Endothelial cell of umbilical vein (primary cell): Measurements from ENCODE around the gene FBXW11. TPM values are rescaled to one million over a fixed set of nuclear protein-coding genes. Genes with fewer than 3 reads are reported as not detected.

ENCODE experiments used
- BruUV-seq: library from RNA; stranded (reverse); fragments of 400-500 nt; replicated peaks from 2 replicates; lab custom pipeline; 2021; lab: Mats Ljungman, UMichigan
- CTCF ChIA-PET: fragments of 300-600, 350-600 bp; sonication (Branson Sonifier 250); formaldehyde crosslinking; loops from one replicate; lab custom pipeline; 2021; ENCODE audit warnings: antibody characterized with exemption, inconsistent platforms; lab: Charles Lee
- POLR2A ChIA-PET: fragments of 300-600, 350-600 bp; sonication (Branson Sonifier 250); formaldehyde crosslinking; loops from one replicate; lab custom pipeline; 2021; ENCODE audit warnings: antibody characterized with exemption, inconsistent platforms; lab: Charles Lee
- DNase-seq: peaks from one replicate; pipeline ENCODE4 v3.0.0-alpha.2; 2011; ENCODE audit warnings: low read depth, low spot score
- FAIRE-seq: peaks from 2 replicates; lab custom pipeline; 2011; peaks lifted over from hg19 to GRCh38; lab: Jason Lieb, UNC
- H2AFZ ChIP-seq: 2 replicates; pipeline ENCODE4 v1.6.0; 2012; ENCODE audit warnings: low read depth, low read length, control low read depth, inconsistent platforms
- H3K27ac ChIP-seq: 2 replicates; pipeline ENCODE4 v1.5.1; 2011; ENCODE audit warnings: low read depth, mild to moderate bottlenecking, control low read depth, low read length, moderate library complexity; ENCODE audit not compliant: insufficient read depth
- H3K27me3 ChIP-seq, 2 experiments: 2 replicates each; pipeline versions ENCODE4 v1.6.0 to v1.6.1; 2011; ENCODE audit warnings: low read length in 2 of 2, mixed read lengths in 1 of 2; ENCODE audit not compliant: control insufficient read depth in 2 of 2, insufficient read depth in 2 of 2
- H3K36me3 ChIP-seq, 2 experiments: 2 replicates in 1 of 2; 3 replicates in 1 of 2; pipeline ENCODE4 v1.5.1; 2011; ENCODE audit warnings: low read length in 2 of 2, mild to moderate bottlenecking in 1 of 2, moderate library complexity in 1 of 2; ENCODE audit not compliant: control insufficient read depth in 2 of 2, insufficient read depth in 2 of 2; ENCODE audit errors: extremely low read depth in 1 of 2
- H3K4me1 ChIP-seq: 3 replicates; pipeline ENCODE4 v1.5.1; 2011; ENCODE audit warnings: mild to moderate bottlenecking, low read length; ENCODE audit not compliant: control insufficient read depth, insufficient read depth; ENCODE audit errors: extremely low read depth
- H3K4me2 ChIP-seq: 2 replicates; pipeline ENCODE4 v1.6.1; 2011; ENCODE audit warnings: low read length, control low read depth, mixed read lengths; ENCODE audit not compliant: insufficient read depth
- H3K4me3 ChIP-seq, 3 experiments: fragments of 200-600 bp in 1 of 3; sonication (generic), shearing (Covaris generic) in 1 of 3; replicated peaks in 1 of 3; 2 replicates each; pipeline ENCODE4 v1.5.1; 2011 to 2016; ENCODE audit warnings: control low read depth in 3 of 3, low read length in 3 of 3, mild to moderate bottlenecking in 2 of 3, inconsistent platforms in 1 of 3, low read depth in 1 of 3, moderate library complexity in 1 of 3; ENCODE audit not compliant: insufficient read depth in 1 of 3
- H3K79me2 ChIP-seq: 2 replicates; pipeline ENCODE4 v1.6.0; 2012; ENCODE audit warnings: low read length, inconsistent platforms; ENCODE audit not compliant: control insufficient read depth, insufficient read depth
- H3K9ac ChIP-seq: replicated peaks from 2 replicates; pipeline ENCODE3; 2011; ENCODE audit warnings: low read length, control low read depth; ENCODE audit not compliant: insufficient read depth; ENCODE audit errors: extremely low read depth
- H3K9me1 ChIP-seq: replicated peaks from 3 replicates; pipeline ENCODE4 v1.6.0; 2011; ENCODE audit warnings: mild to moderate bottlenecking, low read length; ENCODE audit not compliant: control insufficient read depth, insufficient read depth; ENCODE audit errors: extremely low read depth
- H3K9me3 ChIP-seq: replicated peaks from 2 replicates; pipeline ENCODE4 v1.5.1; 2012; ENCODE audit warnings: low read length, inconsistent platforms; ENCODE audit not compliant: control insufficient read depth, insufficient read depth
- H4K20me1 ChIP-seq: replicated peaks from 2 replicates; pipeline ENCODE3; 2011; ENCODE audit warnings: mild to moderate bottlenecking, low read length; ENCODE audit not compliant: control insufficient read depth, insufficient read depth; ENCODE audit errors: extremely low read depth
- CTCF ChIP-seq, 2 donors: IDR thresholded peaks; 1 replicate in 1 of 2; 2 replicates in 1 of 2; pipeline ENCODE4 v1.5.1; 2011; ENCODE audit warnings: low read length in 2 of 2, mild to moderate bottlenecking in 2 of 2, moderate library complexity in 2 of 2, control low read depth in 1 of 2, inconsistent platforms in 1 of 2, low read depth in 1 of 2; ENCODE audit not compliant: insufficient read depth in 1 of 2; ENCODE audit errors: extremely low read depth in 1 of 2
- EZH2 ChIP-seq: IDR thresholded peaks from 2 replicates; pipeline ENCODE4 v1.6.1; 2012; ENCODE audit warnings: borderline replicate concordance, low read depth, mild to moderate bottlenecking, moderate library complexity, low read length, inconsistent platforms; ENCODE audit not compliant: severe bottlenecking
- FOS ChIP-seq: IDR thresholded peaks from 2 replicates; pipeline ENCODE4 v1.6.1; 2011; ENCODE audit warnings: mild to moderate bottlenecking, low read length, moderate library complexity, borderline replicate concordance; ENCODE audit not compliant: insufficient read depth
- JUN ChIP-seq: IDR thresholded peaks from 2 replicates; pipeline ENCODE4 v1.6.1; 2011; ENCODE audit warnings: borderline replicate concordance, low read depth; ENCODE audit not compliant: insufficient read length, insufficient read depth
- MYC ChIP-seq: IDR thresholded peaks from one replicate; pipeline ENCODE4 v1.6.1; 2011; ENCODE audit warnings: mild to moderate bottlenecking, low read depth, low read length
- dilution Hi-C: fragments of 300-500 bp; cut with MboI; formaldehyde crosslinking; loops from one replicate; pipeline ENCODE4 v1.15.0; 2019; ENCODE audit warnings: low sequenced_read_pairs; ENCODE audit not compliant: extremely low pct_ligation_motif_present
- intact Hi-C: fragments of 100-400 bp; cut with micrococcal nuclease; formaldehyde crosslinking; loops from one replicate; pipeline ENCODE4 v1.10.0; 2022
- polyA plus RNA-seq, 4 experiments: library from polyadenylated mRNA; depleted of rRNA in 3 of 4; stranded (reverse) in 3 of 4; unstranded in 1 of 4; fragments of >200 nt; gene quantifications; 2 replicates each; pipeline versions ENCODE4 v1.2.1 to v1.2.3, GENCODE V29; 2011 to 2012; ENCODE audit warnings: missing spikeins in 1 of 4
- total RNA-seq: library from RNA; stranded (reverse); gene quantifications from 2 replicates; pipeline ENCODE4 v1.2.3, GENCODE V29; 2021

FBXW11 gene
- total and polyA plus RNA-seq, 2 donors (not counting 3 experiments of a cell fraction or from before 2014, with no cell fraction given), result 30.7 to 44.7 TPM

GRCh38 chr5:171955761-171956160 lies 50.7 kb downstream of the FBXW11 start:
- Histone ChIP-seq H4K20me1 (peaks cover 20% of the 10 kb centered on the region), H3K9me3 (no peaks in the 10 kb centered on the region), H3K4me1 (peaks cover 24% of the 10 kb centered on the region), H3K27ac (no peak overlapping the region), H3K4me2 (peak overlapping the region; percentile 35), H3K9me1 (no peaks in the 10 kb centered on the region), H3K27me3 (no peaks in the 10 kb centered on the region), H3K4me3 (no peak overlapping the region), H3K79me2 (peaks cover 85% of the 10 kb centered on the region), H3K36me3 (no peaks in the 10 kb centered on the region), H3K9ac (no peak overlapping the region), H2AFZ (no peak overlapping the region)
- TF ChIP-seq MYC, result no peak
- TF ChIP-seq EZH2, result no peak
- no peak for TF ChIP-seq CTCF (IDR thresholded peaks at IDR 0.05; ENCODE audit: extremely low read depth in 1 of 2, insufficient read depth in 1 of 2, low read depth in 1 of 2, low read length in 2 of 2)
- intact Hi-C loops (no loop called here), dilution Hi-C loops (no loop called here)
- CTCF ChIA-PET, result interaction anchor here (1.0 to 1.8 kb wide), 3 partner anchors 13 to 44 kb away, joined by 3 to 5 read pairs (median 3); no protein-coding TSS in a partner anchor
- POLR2A ChIA-PET, result no interaction called here
- no TSS peak for BruUV-seq
- FAIRE-seq (no peak), DNase-seq (no peak)

GRCh38 chr5:171954721-171955120 lies 51.7 kb downstream of the FBXW11 start:
- FAIRE-seq (no peak), DNase-seq (peak; percentile 71)
- H3K9me1 ChIP-seq, result no peaks in the 10 kb centered on the region
- H3K27me3 ChIP-seq, result no peaks in the 10 kb centered on the region
- BruUV-seq, result no TSS peak
- peak overlapping the region; percentile 35 for H3K4me2 ChIP-seq
- peaks cover 24% of the 10 kb centered on the region for H3K4me1 ChIP-seq
- intact Hi-C loops, result no loop called here
- peaks cover 86% of the 10 kb centered on the region for H3K79me2 ChIP-seq
- H3K9me3 ChIP-seq, result no peaks in the 10 kb centered on the region
- peaks cover 20% of the 10 kb centered on the region for H4K20me1 ChIP-seq
- H3K27ac ChIP-seq, result no peak overlapping the region
- H2AFZ ChIP-seq, result no peak overlapping the region
- H3K9ac ChIP-seq, result no peak overlapping the region
- H3K36me3 ChIP-seq, result no peaks in the 10 kb centered on the region
- no peak for TF ChIP-seq EZH2
- TF ChIP-seq JUN, result peak; percentile 29
- TF ChIP-seq FOS, result peak; percentile 40
- POLR2A ChIA-PET, result no interaction called here
- no peak overlapping the region for H3K4me3 ChIP-seq
- CTCF ChIA-PET, result interaction anchor here (1.0 kb wide), 1 partner anchor 43 kb away, joined by 3 read pairs; no protein-coding TSS in a partner anchor
- dilution Hi-C loops, result no loop called here
